ENCODE measurements around the gene MN1. TPM values are rescaled to one million over a fixed set of nuclear protein-coding genes. Genes with fewer than 3 reads are reported as not detected.

Gene MN1
- total RNA-seq, 1 donor from 2014 or later = 19.0 TPM

- no peaks in the 10 kb centered on the region for H3K9me3 Mint-ChIP-seq
- H3K4me3 Mint-ChIP-seq = no peak overlapping the region
- H3K4me1 Mint-ChIP-seq = peaks cover 19% of the 10 kb centered on the region
- peak overlapping the region; percentile 78 for H3K27ac Mint-ChIP-seq (ENCODE audit: unreplicated experiment)
- H3K36me3 Mint-ChIP-seq (ENCODE audit: low read depth) = no peaks in the 10 kb centered on the region
- H3K27me3 Mint-ChIP-seq (ENCODE audit: low read depth) = no peaks in the 10 kb centered on the region
- DNase-seq (ENCODE audit: low read depth, low spot score) = no peak
- TF ChIP-seq CTCF (conservative IDR thresholded peaks at IDR 0.05) = no peak
These were observed 26.3 kb upstream of the MN1 start for GRCh38 chr22:27827604-27828587.

GRCh38 chr22:27825174-27825573 is 23.6 kb upstream of the MN1 start:
- Mint-ChIP-seq H3K4me1 (peaks cover 19% of the 10 kb centered on the region), H3K27ac (ENCODE audit: unreplicated experiment) (no peak overlapping the region), H3K9me3 (no peaks in the 10 kb centered on the region), H3K27me3 (ENCODE audit: low read depth) (no peaks in the 10 kb centered on the region), H3K4me3 (no peak overlapping the region), H3K36me3 (ENCODE audit: low read depth) (no peaks in the 10 kb centered on the region)
- peak; percentile 53 for TF ChIP-seq CTCF (conservative IDR thresholded peaks at IDR 0.05)
- peak; percentile 31 for DNase-seq (ENCODE audit: low read depth, low spot score)

GRCh38 chr22:27823221-27823620 is 21.7 kb upstream of the MN1 start:
- Mint-ChIP-seq H3K9me3 (no peaks in the 10 kb centered on the region), H3K27me3 (ENCODE audit: low read depth) (no peaks in the 10 kb centered on the region), H3K27ac (ENCODE audit: unreplicated experiment) (no peak overlapping the region), H3K36me3 (ENCODE audit: low read depth) (no peaks in the 10 kb centered on the region), H3K4me3 (no peak overlapping the region), H3K4me1 (peaks cover 13% of the 10 kb centered on the region)
- TF ChIP-seq CTCF (conservative IDR thresholded peaks at IDR 0.05) = no peak
- DNase-seq (ENCODE audit: low read depth, low spot score) = no peak

GRCh38 chr22:27820896-27821866 is 19.6 kb upstream of the MN1 start:
- Mint-ChIP-seq H3K9me3 (no peaks in the 10 kb centered on the region), H3K36me3 (ENCODE audit: low read depth) (no peaks in the 10 kb centered on the region), H3K27me3 (ENCODE audit: low read depth) (no peaks in the 10 kb centered on the region), H3K4me1 (peaks cover 17% of the 10 kb centered on the region), H3K27ac (ENCODE audit: unreplicated experiment) (peak overlapping the region; percentile 94), H3K4me3 (peak overlapping the region; percentile 16)
- no peak for TF ChIP-seq CTCF (conservative IDR thresholded peaks at IDR 0.05)
- peak; percentile 35 for DNase-seq (ENCODE audit: low read depth, low spot score)

GRCh38 chr22:27816552-27816951 is 15.0 kb upstream of the MN1 start:
- no peak for DNase-seq (ENCODE audit: low read depth, low spot score)
- Mint-ChIP-seq H3K4me3 (no peak overlapping the region), H3K4me1 (peaks cover 14% of the 10 kb centered on the region), H3K36me3 (ENCODE audit: low read depth) (no peaks in the 10 kb centered on the region), H3K9me3 (no peaks in the 10 kb centered on the region), H3K27ac (ENCODE audit: unreplicated experiment) (no peak overlapping the region), H3K27me3 (ENCODE audit: low read depth) (no peaks in the 10 kb centered on the region)
- no peak for TF ChIP-seq CTCF (conservative IDR thresholded peaks at IDR 0.05)
